Psoas muscle (tissue), 8 donors: ENCODE measurements around the gene SRP9. TPM values are rescaled to one million over a fixed set of nuclear protein-coding genes. Genes with fewer than 3 reads are reported as not detected.
"Not testable (repeated sequence)": the region's sequence is repeated elsewhere in the genome, so short reads cannot be mapped to it uniquely, and the experiment has no call there.

ENCODE experiments used
- ATAC-seq, 4 donors: fragments of 200-7000 bp; cut with Tn5 transposase; one replicate each; pipeline ENCODE4 v1.9.1; 2020; ENCODE audit warnings: moderate library complexity in 3 of 4, mild to moderate bottlenecking in 2 of 4
- DNase-seq, 2 donors: peaks; one replicate each; pipeline ENCODE4 v3.0.0-alpha.2; 2020
- H3K27ac ChIP-seq: fragments of 200-600 bp; one replicate; pipeline ENCODE4 v1.8.0; 2022
- H3K27me3 ChIP-seq, 3 donors: fragments of 200-600 bp in 1 of 3; one replicate each; pipeline versions ENCODE4 v1.6.1 to v1.8.0; 2013 to 2022; ENCODE audit warnings: low read length in 2 of 3, mild to moderate bottlenecking in 2 of 3, moderate library complexity in 1 of 3; ENCODE audit not compliant: insufficient read depth in 3 of 3
- H3K36me3 ChIP-seq, 2 donors: fragments of 200-600 bp in 1 of 2; one replicate each; pipeline versions ENCODE4 v1.6.1 to v1.8.0; 2013 to 2022; ENCODE audit warnings: low read depth in 1 of 2, mild to moderate bottlenecking in 1 of 2, moderate library complexity in 1 of 2; ENCODE audit not compliant: insufficient read depth in 1 of 2
- H3K4me1 ChIP-seq: fragments of 200-600 bp; one replicate; pipeline ENCODE4 v1.8.0; 2022
- H3K4me3 ChIP-seq: fragments of 200-600 bp; one replicate; pipeline ENCODE4 v1.8.0; 2022; ENCODE audit warnings: mild to moderate bottlenecking
- H3K9me3 ChIP-seq: fragments of 200-600 bp; one replicate; pipeline ENCODE4 v1.8.0; 2022
- WGBS, 3 donors: extraction: QIAGEN DNeasy Blood & Tissue Kit; methylation state at CpG; one replicate each; pipeline versions ENCODE4 v1.1.6 to v1.1.7; 2013; 5-methylcytosine and 5-hydroxymethylcytosine counted together
- intact Hi-C, 2 donors: fragments of 100-400 bp; cut with DNase I; formaldehyde crosslinking; loops; one replicate each; pipeline versions ENCODE4 v1.11.0 to v1.14.2; 2022
- polyA plus RNA-seq, 3 donors: library from polyadenylated mRNA; stranded (reverse); fragments of 200-250 nt; gene quantifications; one replicate each; pipeline ENCODE4 v1.2.3, GENCODE V29; 2013
- total RNA-seq, 4 donors: library from RNA; stranded (reverse); fragmentation: NEBNext Ultra II Directional in 2 of 4; extraction: Animal tissue kit (Norgen Biotek cat#: 25700) in 2 of 4; gene quantifications; one replicate each; pipeline versions ENCODE4 v1.2.1 to v1.2.4, GENCODE V29; 2021 to 2023
- TF ChIP-seq, protein P1 (sequence below): fragments of 200-600 bp; IDR thresholded peaks from one replicate; pipeline ENCODE4 v1.8.0; 2022; ENCODE audit warnings: antibody characterized with exemption
- donor health status: healthy with polysubstance abuse.
- donor health status: DM: no; HTN: no; CAD: no; lungs with moderate emphysema.
- donor health status: Bipolar disorder and iron deficiency.
- donor health status: healthy.
- donor health status: DM: yes; HTN: yes; CAD: no.
- donor health status: DM: no; HTN: no; CAD: no.
- donor health status: DM: no; HTN: no; CAD: no.
- donor health status: DM: yes; HTN: yes; CAD: no.

Gene SRP9
- total and polyA plus RNA-seq, 7 donors: 137 to 216 (median 143) TPM

DNA sequence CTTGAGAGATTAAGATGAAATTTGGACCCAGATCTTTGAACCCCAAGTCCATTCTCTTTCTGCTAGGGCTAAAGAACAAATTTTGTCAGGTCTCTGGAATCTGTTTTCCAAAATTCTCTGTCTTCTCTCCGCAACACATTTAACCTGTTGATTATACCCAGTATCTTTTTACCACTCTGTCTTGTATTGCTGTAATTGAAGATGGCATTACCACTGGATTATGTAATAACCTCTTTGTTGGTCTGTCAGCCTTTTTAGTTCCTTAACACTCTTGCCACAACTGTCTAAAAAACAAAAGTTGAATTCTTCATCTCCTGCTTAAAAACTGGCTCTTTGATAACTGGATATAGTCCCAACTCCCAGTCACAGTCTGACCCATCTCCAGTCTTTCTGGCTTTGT, 3.0 kb downstream of the SRP9 start:
- Histone ChIP-seq H3K36me3 (peaks cover 3 to 36% of the 10 kb centered on the region in 2 donors), H3K4me3 (peak overlapping the region; percentile 26), H3K9me3 (no peaks in the 10 kb centered on the region), H3K27me3 (no peaks in the 10 kb centered on the region), H3K4me1 (peaks cover 52% of the 10 kb centered on the region), H3K27ac (peak overlapping the region; percentile 89)
- WGBS, 3 donors: 30 to 54% (median 36%) methylated on average over 1 of the region's 1 CpG
- ATAC-seq (no peak), DNase-seq (no peak)
- intact Hi-C loops: no loop called here
- TF ChIP-seq, protein P1, sequence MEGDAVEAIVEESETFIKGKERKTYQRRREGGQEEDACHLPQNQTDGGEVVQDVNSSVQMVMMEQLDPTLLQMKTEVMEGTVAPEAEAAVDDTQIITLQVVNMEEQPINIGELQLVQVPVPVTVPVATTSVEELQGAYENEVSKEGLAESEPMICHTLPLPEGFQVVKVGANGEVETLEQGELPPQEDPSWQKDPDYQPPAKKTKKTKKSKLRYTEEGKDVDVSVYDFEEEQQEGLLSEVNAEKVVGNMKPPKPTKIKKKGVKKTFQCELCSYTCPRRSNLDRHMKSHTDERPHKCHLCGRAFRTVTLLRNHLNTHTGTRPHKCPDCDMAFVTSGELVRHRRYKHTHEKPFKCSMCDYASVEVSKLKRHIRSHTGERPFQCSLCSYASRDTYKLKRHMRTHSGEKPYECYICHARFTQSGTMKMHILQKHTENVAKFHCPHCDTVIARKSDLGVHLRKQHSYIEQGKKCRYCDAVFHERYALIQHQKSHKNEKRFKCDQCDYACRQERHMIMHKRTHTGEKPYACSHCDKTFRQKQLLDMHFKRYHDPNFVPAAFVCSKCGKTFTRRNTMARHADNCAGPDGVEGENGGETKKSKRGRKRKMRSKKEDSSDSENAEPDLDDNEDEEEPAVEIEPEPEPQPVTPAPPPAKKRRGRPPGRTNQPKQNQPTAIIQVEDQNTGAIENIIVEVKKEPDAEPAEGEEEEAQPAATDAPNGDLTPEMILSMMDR: no peak

DNA sequence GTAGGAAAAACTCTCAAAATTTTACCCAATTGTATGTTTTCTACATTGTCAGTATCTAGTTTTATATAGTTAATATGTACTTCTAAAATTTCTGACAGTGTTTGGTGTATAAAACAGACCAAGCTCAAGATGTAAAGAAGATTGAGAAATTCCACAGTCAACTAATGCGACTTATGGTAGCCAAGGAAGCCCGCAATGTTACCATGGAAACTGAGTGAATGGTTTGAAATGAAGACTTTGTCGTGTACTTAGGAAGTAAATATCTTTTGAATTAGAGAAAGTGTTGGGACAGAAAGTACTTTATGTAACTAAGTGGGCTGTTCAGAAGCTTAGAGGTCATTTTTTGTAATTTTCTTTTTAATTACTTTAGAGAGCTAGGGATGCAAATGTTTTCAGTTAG, 11.5 kb downstream of the SRP9 start:
- H3K27ac ChIP-seq, H3K4me1 ChIP-seq, H3K4me3 ChIP-seq, H3K27me3 ChIP-seq, ATAC-seq, intact Hi-C loops, DNase-seq, H3K9me3 ChIP-seq: not testable (repeated sequence)
- WGBS, 3 donors: 61 to 81% (median 80%) methylated on average over 2 of the region's 3 CpGs
- H3K36me3 ChIP-seq: peaks cover 0 to 74% of the 10 kb centered on the region in 2 donors

DNA sequence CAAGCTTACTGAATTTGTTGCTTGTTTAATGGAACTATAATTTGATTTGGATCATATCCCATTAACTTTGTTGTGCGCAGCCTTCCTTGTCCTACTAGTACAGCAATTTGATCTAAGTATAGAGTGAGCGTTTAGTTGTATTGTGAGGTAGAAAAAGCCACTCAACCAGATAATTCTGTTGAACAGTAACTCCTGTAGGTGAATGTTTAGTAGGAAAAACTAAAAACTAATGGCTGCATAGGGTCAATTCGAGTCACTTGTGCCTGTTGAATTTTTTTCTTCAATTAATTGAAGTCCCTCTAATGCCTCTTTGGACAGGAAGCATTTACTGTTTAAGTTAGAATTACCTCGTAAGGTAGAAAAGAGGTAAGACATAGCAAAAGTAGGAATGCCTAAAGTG, 17.3 kb downstream of the SRP9 start:
- H3K27me3 ChIP-seq: no peaks in the 10 kb centered on the region
- H3K4me1 ChIP-seq: no peaks in the 10 kb centered on the region
- DNase-seq: no peak
- WGBS, 3 donors: 98 to 99% (median 99%) methylated on average over 4 of the region's 4 CpGs
- no peak overlapping the region for H3K27ac ChIP-seq
- TF ChIP-seq, protein P1: no peak
- no peak overlapping the region for H3K4me3 ChIP-seq
- ATAC-seq: no peak
- intact Hi-C loops: no loop called here
- H3K36me3 ChIP-seq: peaks cover 0 to 25% of the 10 kb centered on the region in 2 donors
- no peaks in the 10 kb centered on the region for H3K9me3 ChIP-seq

DNA sequence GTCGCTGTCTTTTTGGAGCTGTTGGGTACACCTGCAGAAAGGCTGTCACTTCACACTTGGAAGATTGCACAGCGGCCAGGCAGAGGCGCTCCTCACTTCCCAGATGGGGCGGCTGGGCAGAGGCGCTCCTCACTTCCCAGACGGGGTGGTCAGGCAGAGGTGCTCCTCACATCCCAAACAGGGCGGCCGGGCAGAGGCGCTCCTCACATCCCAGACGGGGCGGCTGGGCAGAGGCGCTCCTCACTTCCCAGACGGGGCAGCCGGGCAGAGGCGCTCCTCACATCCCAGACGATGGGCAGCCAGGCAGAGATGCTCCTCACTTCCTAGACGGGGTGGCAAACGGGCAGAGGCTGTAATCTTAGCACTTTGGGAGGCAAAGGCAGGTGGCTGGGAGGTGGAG, 18.5 kb downstream of the SRP9 start:
- H3K36me3 ChIP-seq: peaks cover 0 to 14% of the 10 kb centered on the region in 2 donors
- WGBS, 3 donors: 98% methylated on average over 18 of the region's 18 CpGs
- not testable (repeated sequence) for H3K27me3 ChIP-seq

DNA sequence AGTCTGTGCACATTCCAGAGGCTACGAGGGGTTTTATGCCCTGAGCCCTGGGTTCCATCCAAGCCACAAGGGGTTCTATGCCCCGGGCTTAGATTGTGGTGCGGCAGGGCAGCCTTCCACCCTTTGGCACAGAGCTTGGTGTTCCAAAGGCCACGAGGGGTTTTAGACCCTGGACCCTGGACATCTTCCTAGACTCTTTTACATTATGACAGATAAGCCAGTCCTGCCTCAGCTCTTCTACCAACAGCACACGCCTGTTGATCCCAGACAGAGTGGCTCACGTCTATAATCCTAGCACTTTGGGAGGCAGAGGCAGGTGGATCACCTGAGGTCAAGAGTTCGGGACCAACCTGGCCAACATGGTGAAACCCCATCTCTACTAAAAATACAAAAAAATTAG, 23.5 kb downstream of the SRP9 start:
- H3K27ac ChIP-seq, ATAC-seq, H3K4me1 ChIP-seq, H3K36me3 ChIP-seq, H3K4me3 ChIP-seq, intact Hi-C loops, H3K27me3 ChIP-seq, H3K9me3 ChIP-seq, DNase-seq: not testable (repeated sequence)
- WGBS, 3 donors: 90 to 95% (median 94%) methylated on average over 7 of the region's 7 CpGs

More for the DNA sequence above, 18.5 kb downstream of the SRP9 start:
- H3K27ac ChIP-seq, ATAC-seq, H3K4me3 ChIP-seq, H3K9me3 ChIP-seq, H3K4me1 ChIP-seq, intact Hi-C loops, DNase-seq: not testable (repeated sequence)

DNA sequence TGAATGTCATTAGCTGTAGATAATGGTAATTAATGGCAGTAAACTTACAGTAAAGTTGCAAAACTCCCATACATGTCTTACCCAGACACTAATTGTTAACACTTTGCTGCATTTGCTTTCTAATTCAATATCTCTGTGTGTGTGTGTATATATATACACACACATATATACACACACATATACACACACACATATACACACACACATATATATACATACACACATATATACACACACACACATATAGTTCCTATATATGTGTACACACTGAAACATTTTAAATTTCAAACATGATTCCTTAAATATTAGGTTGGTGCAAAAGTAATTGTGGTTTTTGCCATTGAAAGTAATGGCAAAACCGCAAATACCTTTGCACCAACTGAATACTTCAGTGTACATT, 28.6 kb downstream of the SRP9 start:
- Histone ChIP-seq H3K4me1 (no peaks in the 10 kb centered on the region), H3K4me3 (no peak overlapping the region), H3K27me3 (no peaks in the 10 kb centered on the region), H3K36me3 (no peaks in the 10 kb centered on the region), H3K27ac (no peak overlapping the region), H3K9me3 (no peaks in the 10 kb centered on the region)
- ATAC-seq (no peak), DNase-seq (no peak)
- intact Hi-C loops: no loop called here
- WGBS, 3 donors: 93 to 96% (median 95%) methylated on average over 1 of the region's 1 CpG
- TF ChIP-seq, protein P1: no peak

DNA sequence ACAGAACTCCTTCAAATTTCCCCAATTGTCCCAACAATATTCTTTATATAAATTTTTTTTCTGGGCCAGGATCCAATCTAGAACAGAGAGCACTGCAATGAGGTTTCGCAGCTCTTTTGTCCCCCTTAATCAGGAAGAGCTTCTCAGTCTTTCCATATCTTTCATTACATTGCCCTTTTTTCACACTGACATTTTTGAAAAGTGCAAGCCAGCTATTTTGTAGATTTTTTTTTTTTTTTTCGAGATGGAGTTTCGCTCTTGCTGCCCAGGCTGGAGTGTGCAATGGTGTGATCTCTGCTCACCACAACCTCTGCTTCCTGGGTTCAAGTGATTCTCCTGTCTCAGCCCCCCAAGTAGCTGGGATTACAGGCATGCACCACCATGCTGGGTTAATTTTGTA, 29.1 kb downstream of the SRP9 start:
- H3K4me1 ChIP-seq, ATAC-seq, H3K27me3 ChIP-seq, H3K36me3 ChIP-seq, H3K9me3 ChIP-seq, H3K4me3 ChIP-seq, DNase-seq, H3K27ac ChIP-seq, intact Hi-C loops: not testable (repeated sequence)
- 96 to 98% (median 97%) methylated on average over 3 of the region's 3 CpGs for WGBS, 3 donors
